GM12865 (cell line): ENCODE measurements around the gene KRTAP27-1.

ENCODE experiments used
- DNase-seq: peaks from one replicate; pipeline ENCODE4 v3.0.0; 2010; ENCODE audit warnings: low read depth
- H3K4me3 ChIP-seq: 2 replicates; pipeline ENCODE4 v1.5.1; 2011; ENCODE audit warnings: mild to moderate bottlenecking, low read depth, low read length, control low read depth
- TF ChIP-seq, protein P1 (sequence below): IDR thresholded peaks from 2 replicates; pipeline ENCODE4 v1.5.1; 2011; ENCODE audit warnings: low read length, control low read depth, low read depth, inconsistent platforms; ENCODE audit not compliant: insufficient read depth; ENCODE audit errors: missing control alignments

Gene KRTAP27-1, protein sequence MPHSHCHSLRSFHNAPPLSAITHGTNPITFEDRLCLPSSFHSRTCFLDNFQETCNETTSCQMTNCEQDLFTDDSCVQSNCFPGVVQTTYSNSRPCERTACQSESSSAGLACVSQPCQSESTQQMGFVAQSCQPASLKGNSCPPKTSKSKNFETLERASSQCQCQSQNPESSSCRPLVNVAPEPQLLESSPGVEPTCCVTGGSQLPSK

DNA sequence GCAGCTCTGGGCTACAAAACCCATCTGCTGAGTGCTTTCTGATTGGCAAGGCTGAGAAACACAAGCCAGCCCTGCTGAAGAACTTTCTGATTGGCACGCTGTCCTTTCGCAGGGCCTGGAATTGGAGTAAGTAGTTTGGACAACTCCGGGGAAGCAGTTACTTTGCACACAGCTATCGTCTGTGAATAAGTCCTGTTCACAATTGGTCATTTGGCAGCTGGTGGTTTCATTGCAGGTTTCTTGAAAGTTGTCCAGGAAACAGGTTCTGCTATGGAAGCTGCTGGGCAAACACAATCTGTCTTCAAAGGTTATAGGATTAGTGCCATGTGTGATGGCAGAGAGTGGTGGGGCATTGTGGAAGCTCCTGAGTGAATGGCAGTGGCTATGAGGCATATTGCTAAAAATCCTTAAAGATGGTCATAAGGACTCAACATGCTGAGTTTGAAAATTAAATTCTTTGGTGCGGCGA, at the start of gene KRTAP27-1:
Gene KRTAP27-1 (minus strand): TSS at position 419 of the 469 bp plus-strand sequence. CDS start 26 bp downstream, at position 393.
- no peak for DNase-seq
- TF ChIP-seq, protein P1, sequence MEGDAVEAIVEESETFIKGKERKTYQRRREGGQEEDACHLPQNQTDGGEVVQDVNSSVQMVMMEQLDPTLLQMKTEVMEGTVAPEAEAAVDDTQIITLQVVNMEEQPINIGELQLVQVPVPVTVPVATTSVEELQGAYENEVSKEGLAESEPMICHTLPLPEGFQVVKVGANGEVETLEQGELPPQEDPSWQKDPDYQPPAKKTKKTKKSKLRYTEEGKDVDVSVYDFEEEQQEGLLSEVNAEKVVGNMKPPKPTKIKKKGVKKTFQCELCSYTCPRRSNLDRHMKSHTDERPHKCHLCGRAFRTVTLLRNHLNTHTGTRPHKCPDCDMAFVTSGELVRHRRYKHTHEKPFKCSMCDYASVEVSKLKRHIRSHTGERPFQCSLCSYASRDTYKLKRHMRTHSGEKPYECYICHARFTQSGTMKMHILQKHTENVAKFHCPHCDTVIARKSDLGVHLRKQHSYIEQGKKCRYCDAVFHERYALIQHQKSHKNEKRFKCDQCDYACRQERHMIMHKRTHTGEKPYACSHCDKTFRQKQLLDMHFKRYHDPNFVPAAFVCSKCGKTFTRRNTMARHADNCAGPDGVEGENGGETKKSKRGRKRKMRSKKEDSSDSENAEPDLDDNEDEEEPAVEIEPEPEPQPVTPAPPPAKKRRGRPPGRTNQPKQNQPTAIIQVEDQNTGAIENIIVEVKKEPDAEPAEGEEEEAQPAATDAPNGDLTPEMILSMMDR: no peak
- H3K4me3 ChIP-seq: no peak within 1 kb of the TSS

DNA sequence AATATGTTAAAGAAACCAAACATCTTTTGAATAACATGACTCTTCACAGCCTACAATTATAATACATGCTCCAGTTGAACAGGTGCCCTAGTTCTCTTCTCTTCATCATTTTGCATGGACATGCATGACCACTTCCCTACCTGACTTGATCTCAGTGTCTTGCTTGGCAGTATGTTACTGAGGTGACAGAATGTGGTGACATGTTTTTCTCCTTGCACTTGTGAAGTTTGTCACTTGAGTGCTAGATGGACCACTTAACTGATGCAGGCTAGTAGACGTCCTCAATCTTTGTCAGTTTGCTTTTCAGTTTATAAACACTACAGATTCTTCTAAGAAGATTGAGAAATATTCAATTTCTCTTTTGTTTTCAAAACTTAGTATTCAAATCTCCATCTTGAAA, 44.7 kb upstream of the KRTAP27-1 start:
- H3K4me3 ChIP-seq: no peak overlapping the region
- TF ChIP-seq, protein P1: no peak
- no peak for DNase-seq

DNA sequence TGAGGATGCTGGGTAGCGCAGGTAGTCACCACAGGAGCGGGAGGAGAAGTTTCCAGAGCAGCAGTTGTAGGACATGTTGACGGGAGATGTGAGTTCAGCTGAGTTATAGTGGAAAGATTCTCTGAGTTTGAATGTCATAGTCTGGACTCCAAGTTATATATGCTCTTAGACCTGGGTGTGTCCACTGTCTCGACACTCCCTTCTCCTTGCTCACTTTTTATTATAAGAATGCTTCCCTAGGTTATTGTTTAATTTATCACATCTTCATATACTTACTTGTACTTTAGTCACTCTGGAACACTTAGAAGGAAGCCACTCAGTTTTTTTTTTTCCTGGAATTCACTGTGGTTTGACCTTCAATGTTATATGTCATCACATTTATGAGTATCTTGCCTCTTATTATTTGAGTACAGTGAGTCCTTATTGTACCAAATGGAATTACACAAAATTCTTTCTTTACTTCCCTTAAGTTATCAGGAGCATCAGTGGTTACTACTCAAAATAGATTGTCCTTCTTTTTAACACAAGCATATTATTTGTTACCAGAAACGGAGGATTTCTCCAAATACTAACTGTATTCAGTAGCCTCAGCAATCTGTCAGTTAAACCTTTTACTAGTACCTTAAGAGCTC, 34.8 kb upstream of the KRTAP27-1 start, which contains the start of gene KRTAP13-2:
Gene KRTAP13-2 (minus strand): TSS at position 133 of the 632 bp plus-strand sequence. CDS start 58 bp downstream, at position 75.
- no peak for DNase-seq
- TF ChIP-seq, protein P1: no peak

DNA sequence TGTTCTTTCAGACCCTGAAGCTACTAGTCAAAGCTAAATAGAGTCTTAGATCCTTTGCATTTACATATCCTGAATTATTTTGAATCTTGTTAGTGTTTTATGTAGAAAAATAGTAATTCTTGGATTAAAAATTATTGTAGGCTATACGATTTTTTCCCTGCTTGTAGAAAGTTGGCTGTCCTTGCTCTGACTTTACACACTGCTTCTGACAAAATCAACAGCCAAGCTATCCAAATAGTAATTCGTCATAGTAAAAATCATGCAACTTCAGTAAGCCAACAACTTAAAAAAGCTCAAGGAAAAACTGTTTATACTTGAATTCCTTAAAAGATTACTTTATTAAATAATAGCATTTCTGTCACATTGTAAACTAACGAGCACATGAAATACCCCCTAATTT, 18.4 kb upstream of the KRTAP27-1 start:
- TF ChIP-seq, protein P1: no peak

More for the DNA sequence above, 34.8 kb upstream of the KRTAP27-1 start, which contains the start of gene KRTAP13-2:
- H3K4me3 ChIP-seq: no peak within 1 kb of the TSS

DNA sequence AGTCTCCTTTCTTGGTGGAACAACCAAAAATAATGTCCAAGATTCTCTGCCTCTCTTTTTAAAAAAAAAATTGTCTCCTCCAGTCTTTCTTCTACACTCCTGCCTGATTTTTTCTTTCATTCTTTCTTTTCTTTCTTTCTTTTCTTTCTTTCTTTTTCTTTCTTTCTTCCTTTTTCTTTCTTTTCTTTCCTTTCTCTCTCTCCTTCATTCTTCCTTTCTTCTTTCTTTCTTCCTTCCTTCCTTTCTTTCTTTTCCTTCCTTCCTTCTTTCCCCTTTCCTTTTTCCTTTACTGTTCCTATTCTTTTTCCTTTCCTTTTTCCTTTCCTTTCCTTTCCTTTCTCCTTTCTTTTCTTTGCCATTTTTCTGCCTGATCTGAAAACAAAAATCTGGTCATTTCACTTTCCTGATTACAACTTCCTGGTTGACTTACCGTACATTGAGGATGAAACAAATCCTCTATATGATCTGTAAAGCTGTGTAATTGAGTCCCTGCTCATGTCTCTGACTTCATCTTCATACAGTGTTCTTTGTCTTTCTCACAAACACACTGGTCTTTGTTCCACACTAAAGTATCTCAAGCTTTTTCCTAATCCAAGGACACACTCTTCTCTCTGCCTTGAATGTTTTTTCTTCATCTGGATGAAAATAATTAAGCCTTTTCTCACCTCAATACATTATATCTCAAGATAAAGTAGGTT, 17.0 kb upstream of the KRTAP27-1 start:
- DNase-seq: no peak
- TF ChIP-seq, protein P1: no peak
- H3K4me3 ChIP-seq: no peak overlapping the region

More for the DNA sequence above, 18.4 kb upstream of the KRTAP27-1 start:
- no peak for DNase-seq
- H3K4me3 ChIP-seq: no peak overlapping the region

DNA sequence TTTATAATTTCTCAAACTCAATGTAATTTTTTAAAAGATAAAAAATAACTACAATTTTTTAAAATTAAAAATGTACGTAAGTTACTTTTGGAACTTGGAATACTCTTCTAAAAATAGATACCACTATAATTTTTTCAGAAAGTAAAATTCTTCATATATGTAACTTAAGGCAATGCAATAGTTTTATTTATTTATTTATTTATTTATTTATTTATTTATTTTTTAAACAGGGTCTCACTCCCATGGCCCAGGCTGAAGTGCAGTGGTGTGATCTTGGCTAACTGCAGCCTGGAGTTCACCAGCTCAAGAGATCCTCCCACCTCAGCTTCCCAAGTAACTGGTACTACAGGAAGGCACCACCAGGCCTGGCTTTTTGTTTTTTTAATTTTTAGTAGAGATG, 14.0 kb upstream of the KRTAP27-1 start:
- no peak for DNase-seq
- H3K4me3 ChIP-seq: no peak overlapping the region
- TF ChIP-seq, protein P1: no peak
